Measurements from ENCODE around the gene RRP1B. TPM values are rescaled to one million over a fixed set of nuclear protein-coding genes. Genes with fewer than 3 reads are reported as not detected.

The RRP1B gene
- total RNA-seq, 4 donors from 2014 or later, result 17.4 to 22.0 (median 20.8) TPM

- WGBS, result 63% methylated on average over 11 of the region's 28 CpGs
- TF ChIP-seq POLR2A (IDR thresholded peaks at IDR 0.05; ENCODE audit: low read depth) (no peak), EP300 (IDR thresholded peaks at IDR 0.05) (no peak), POLR2AphosphoS5 (IDR thresholded peaks at IDR 0.05) (no peak), CTCF (IDR thresholded peaks at IDR 0.05) (no peak)
These were observed 82.2 kb downstream of the RRP1B start for GRCh38 chr21:43741423-43742096.

DNA sequence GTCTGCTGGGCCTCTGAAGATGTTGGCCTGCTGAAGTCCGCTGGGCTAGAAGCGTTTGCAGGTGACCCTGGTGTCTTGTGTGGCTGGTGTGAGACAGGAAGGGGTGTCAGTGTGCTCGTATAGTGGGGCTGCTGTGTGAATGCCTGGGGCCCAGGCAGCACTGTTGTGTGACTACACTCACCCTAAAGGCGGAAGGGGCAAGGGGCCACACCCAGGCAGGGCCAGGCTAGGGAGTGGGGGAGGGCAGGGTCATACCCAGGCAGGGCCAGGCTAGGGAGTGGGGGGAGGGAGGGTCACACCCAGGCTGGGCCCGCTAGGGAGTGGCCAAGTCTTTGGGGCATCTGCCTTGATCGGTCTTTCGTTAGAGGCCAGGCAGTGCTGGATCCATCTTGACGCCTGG lies 84.6 kb downstream of the RRP1B start:
- peaks cover 0 to 17% (median 4%) of the 10 kb centered on the region in 4 donors for H3K4me1 ChIP-seq
- no peak overlapping the region for H3K27ac ChIP-seq (replicated peaks in 1 of 4)
- DNase-seq (ENCODE audit: extremely low spot score), result no peak
- whole genome bisulfite sequencing, result 98% methylated on average over 5 of the region's 8 CpGs
- H3K9me3 ChIP-seq, result no peaks in the 10 kb centered on the region
- H3K36me3 ChIP-seq, result peaks cover 6 to 74% (median 64%) of the 10 kb centered on the region in 4 donors
- no peaks in the 10 kb centered on the region for H3K27me3 ChIP-seq
- TF ChIP-seq CTCF (IDR thresholded peaks at IDR 0.05), result no peak
- H3K4me3 ChIP-seq, result no peak overlapping the region
- intact Hi-C loops (cut with DNase I), result no loop called here

More at GRCh38 chr21:43741423-43742096, 82.2 kb downstream of the RRP1B start:
- intact Hi-C loops (cut with DNase I), result no loop called here
- Histone ChIP-seq H3K9me3 (no peaks in the 10 kb centered on the region), H3K36me3 (peaks cover 5 to 68% (median 54%) of the 10 kb centered on the region in 4 donors), H3K27ac (replicated peaks in 1 of 4) (peak overlapping the region in 1 of 4 donors; percentile 35), H3K27me3 (no peaks in the 10 kb centered on the region), H3K4me3 (no peak overlapping the region), H3K4me1 (peaks cover 0 to 17% (median 4%) of the 10 kb centered on the region in 4 donors)
- DNase-seq (ENCODE audit: extremely low spot score), result no peak

GRCh38 chr21:43744725-43745124 lies 85.4 kb downstream of the RRP1B start:
- 96% methylated on average over 18 of the region's 18 CpGs for whole genome bisulfite sequencing
- Histone ChIP-seq H3K27ac (replicated peaks in 1 of 4) (no peak overlapping the region), H3K9me3 (no peaks in the 10 kb centered on the region), H3K36me3 (peaks cover 11 to 82% (median 72%) of the 10 kb centered on the region in 4 donors), H3K4me1 (peaks cover 0 to 17% (median 4%) of the 10 kb centered on the region in 4 donors), H3K27me3 (no peaks in the 10 kb centered on the region), H3K4me3 (no peak overlapping the region)
- no peak for DNase-seq (ENCODE audit: extremely low spot score)
- intact Hi-C loops (cut with DNase I), result no loop called here
- no peak for TF ChIP-seq POLR2AphosphoS5 (IDR thresholded peaks at IDR 0.05)
- no peak for TF ChIP-seq EP300 (IDR thresholded peaks at IDR 0.05)
- TF ChIP-seq CTCF (IDR thresholded peaks at IDR 0.05), result no peak
- no peak for TF ChIP-seq POLR2A (IDR thresholded peaks at IDR 0.05; ENCODE audit: low read depth)

Small RNA genes within 50 kb of the gene (small RNA-seq; reads per million reads assigned to genes)
- gene MIR6070, result 0 reads per million in 3 donors

Other genes with a start within 250 kb of the RRP1B start
- gene SIK1, start 232.4 kb upstream of the RRP1B start, total RNA-seq, result 10 to 100 TPM in 1 of 4 donors, 1 to 10 TPM in 3; 3.2 to 11.5 (median 4.3) TPM
- gene HSF2BP, start 72 bp upstream of the RRP1B start, total RNA-seq, result 1 to 10 TPM in 1 of 4 donors, under 1 TPM in 2, not detected in 1; 0.63 to 1.2 (median 0.66) TPM
- 10 to 100 TPM; 22.4 to 40.9 (median 31.8) TPM for gene PDXK, start 59.6 kb downstream of the RRP1B start, total RNA-seq
- 10 to 100 TPM in 1 of 4 donors, 1 to 10 TPM in 3; 5.0 to 21.1 (median 8.1) TPM for gene CSTB, start 116.7 kb downstream of the RRP1B start, total RNA-seq
- 10 to 100 TPM in 3 of 4 donors, 1 to 10 TPM in 1; 9.1 to 18.9 (median 16.3) TPM for gene RRP1, start 130.0 kb downstream of the RRP1B start, total RNA-seq
- gene AGPAT3, start 205.7 kb downstream of the RRP1B start, total RNA-seq, result 10 to 100 TPM; 28.0 to 36.5 (median 32.2) TPM